ACC112 (cell line): ENCODE results near the gene SPATA45.

Experiments
- H2AFZ ChIP-seq: fragments of 200-600 bp; sonication (generic); one replicate; pipeline ENCODE4 v1.6.0; 2017; ENCODE audit warnings: antibody characterized with exemption, low read length; ENCODE audit not compliant: unreplicated experiment
- H3K27ac ChIP-seq: fragments of 200-600 bp; sonication (generic); 2 replicates; pipeline ENCODE4 v1.5.1; 2014; ENCODE audit warnings: low read depth, mild to moderate bottlenecking, antibody characterized with exemption, low read length, moderate library complexity
- H3K27me3 ChIP-seq: fragments of 200-600 bp; sonication (generic); 2 replicates; pipeline ENCODE4 v1.6.1; 2014; ENCODE audit warnings: mild to moderate bottlenecking, antibody characterized with exemption, low read length, moderate library complexity, mixed read lengths; ENCODE audit not compliant: insufficient read depth
- H3K36me3 ChIP-seq: fragments of 200-600 bp; sonication (generic); 2 replicates; pipeline ENCODE4 v1.6.1; 2016; ENCODE audit warnings: mild to moderate bottlenecking, antibody characterized with exemption, low read length, moderate library complexity, mixed read lengths; ENCODE audit not compliant: insufficient read depth
- H3K4me1 ChIP-seq: fragments of 200-600 bp; sonication (generic); one replicate; pipeline ENCODE4 v1.6.1; 2016; ENCODE audit warnings: low read length, mixed read lengths; ENCODE audit not compliant: insufficient read depth, unreplicated experiment, control insufficient read depth
- H3K4me3 ChIP-seq: fragments of 200-600 bp; sonication (generic); 2 replicates; pipeline ENCODE4 v1.5.1; 2014; ENCODE audit warnings: mild to moderate bottlenecking, low read depth, low read length
- H3K79me2 ChIP-seq: fragments of 200-600 bp; sonication (generic); one replicate; pipeline ENCODE4 v1.6.0; 2016; ENCODE audit warnings: low read length; ENCODE audit not compliant: control insufficient read depth, unreplicated experiment, insufficient read depth

Gene SPATA45

GRCh38 chr1:212780759-212781158 lies 66.7 kb downstream of the SPATA45 start:
- Histone ChIP-seq H3K79me2 (no peaks in the 10 kb centered on the region), H3K36me3 (peaks cover 20% of the 10 kb centered on the region), H3K27ac (no peak overlapping the region), H3K4me1 (peaks cover 12% of the 10 kb centered on the region), H2AFZ (no peak overlapping the region), H3K4me3 (no peak overlapping the region), H3K27me3 (no peaks in the 10 kb centered on the region)
